GM18505 (cell line): ENCODE data around the gene IL1RAPL1.

Source experiments
- ATAC-seq: cut with Tn5 transposase; IDR thresholded peaks from one replicate; pipeline ENCODE4 v1.9.1; 2021; ENCODE audit not compliant: unreplicated experiment
- POLR2A ChIP-seq: IDR thresholded peaks from 4 replicates; pipeline ENCODE4 v1.6.1; 2011; ENCODE audit warnings: borderline replicate concordance; ENCODE audit not compliant: insufficient read depth, insufficient read length; ENCODE audit errors: extremely low read depth

IL1RAPL1 gene

DNA sequence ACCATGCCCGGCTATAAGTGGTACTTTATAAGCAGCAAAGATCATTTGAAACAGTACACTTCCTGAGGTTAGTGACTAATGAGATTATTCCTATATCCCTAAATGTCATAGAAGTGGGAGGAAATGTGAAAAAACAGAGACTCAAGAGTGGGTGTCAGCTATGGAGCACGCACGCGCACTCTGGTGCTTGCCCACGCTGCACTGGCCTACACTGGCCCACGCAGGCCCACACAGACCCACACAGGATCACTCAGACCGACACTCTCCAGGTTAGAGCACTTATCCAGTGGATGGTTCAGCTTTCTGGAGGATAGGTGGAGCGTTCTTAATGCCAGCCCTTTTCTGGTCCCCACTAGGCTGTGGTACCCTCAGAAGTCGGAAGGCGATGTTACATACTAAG is 78.5 kb downstream of the IL1RAPL1 start:
- no peak for TF ChIP-seq POLR2A
- ATAC-seq: no peak

DNA sequence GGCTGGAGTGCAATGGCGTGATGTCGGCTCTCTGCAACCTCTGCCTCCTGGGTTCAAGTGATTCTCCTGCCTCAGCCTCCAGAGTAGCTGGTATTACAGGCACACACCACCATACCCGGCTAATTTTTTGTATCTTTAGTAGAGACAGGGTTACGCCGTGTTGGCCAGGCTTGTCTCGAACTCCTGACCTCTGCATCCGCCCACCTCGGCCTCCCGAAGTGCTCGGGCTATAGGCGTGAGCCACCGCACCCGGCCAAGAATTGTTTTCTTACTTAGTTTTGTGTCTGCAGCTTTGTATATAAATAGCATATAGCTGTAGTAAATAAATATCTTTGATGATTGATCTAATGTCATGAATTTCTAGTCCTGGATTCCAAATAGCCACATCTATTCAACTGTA is 81.1 kb downstream of the IL1RAPL1 start:
- no peak for ATAC-seq
- no peak for TF ChIP-seq POLR2A

DNA sequence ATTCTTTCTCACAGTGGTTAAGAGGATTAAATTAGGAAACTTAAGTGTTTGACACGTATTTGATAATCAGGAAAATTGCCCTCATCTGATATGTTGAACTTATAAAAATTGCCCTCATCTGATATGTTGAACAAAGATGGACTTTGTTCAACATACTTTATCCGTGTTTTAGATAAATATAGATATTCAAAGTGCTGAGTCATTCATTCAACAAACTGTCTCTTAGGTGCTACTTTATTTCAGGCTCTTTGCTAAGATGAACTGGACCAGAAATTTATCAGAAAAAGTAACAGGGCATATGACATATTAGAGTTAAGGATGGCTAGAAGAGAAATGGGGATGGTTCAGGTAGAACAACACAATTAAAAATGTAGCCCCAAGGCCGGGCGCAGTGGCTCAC is 81.7 kb downstream of the IL1RAPL1 start:
- TF ChIP-seq POLR2A: no peak
- ATAC-seq: no peak

DNA sequence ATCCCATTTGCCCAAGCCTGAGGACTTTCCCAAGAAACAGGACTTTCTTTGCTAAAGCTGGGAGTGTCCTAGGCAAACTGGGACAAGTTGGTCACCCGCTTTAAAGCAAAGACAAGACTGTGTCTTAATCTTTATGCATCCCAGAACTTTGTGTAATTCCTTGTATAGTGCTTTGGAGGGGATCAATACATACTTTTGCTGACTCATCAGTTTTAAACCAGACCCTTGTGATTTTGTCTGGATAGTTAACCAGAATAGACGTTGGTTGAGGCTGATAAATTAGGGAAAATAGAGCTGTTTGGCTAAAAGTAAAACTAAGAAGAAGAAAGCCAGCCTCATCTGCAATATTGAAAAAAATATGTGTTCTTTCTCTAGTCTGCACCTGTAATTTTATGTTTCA is 82.8 kb downstream of the IL1RAPL1 start:
- TF ChIP-seq POLR2A: no peak
- ATAC-seq: no peak

DNA sequence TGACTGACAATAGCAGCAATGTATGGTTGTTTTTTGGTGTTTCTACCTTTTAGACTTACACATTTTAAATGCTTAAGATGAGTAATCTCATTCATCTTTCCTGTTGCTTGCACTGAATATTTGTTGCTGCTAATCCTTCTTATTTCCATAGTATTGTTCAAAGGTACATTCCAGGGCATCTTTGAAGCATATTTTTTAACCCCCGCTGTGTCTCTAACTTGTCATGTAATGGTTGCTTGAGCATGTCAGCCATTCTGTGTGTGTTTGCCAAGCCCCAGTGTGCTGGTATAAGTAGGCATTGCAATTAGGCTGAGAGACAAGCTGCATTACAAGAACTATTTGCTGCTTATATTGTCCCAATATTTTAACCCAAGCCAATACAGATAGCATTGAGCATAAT is 87.9 kb downstream of the IL1RAPL1 start:
- ATAC-seq: no peak
- TF ChIP-seq POLR2A: no peak

DNA sequence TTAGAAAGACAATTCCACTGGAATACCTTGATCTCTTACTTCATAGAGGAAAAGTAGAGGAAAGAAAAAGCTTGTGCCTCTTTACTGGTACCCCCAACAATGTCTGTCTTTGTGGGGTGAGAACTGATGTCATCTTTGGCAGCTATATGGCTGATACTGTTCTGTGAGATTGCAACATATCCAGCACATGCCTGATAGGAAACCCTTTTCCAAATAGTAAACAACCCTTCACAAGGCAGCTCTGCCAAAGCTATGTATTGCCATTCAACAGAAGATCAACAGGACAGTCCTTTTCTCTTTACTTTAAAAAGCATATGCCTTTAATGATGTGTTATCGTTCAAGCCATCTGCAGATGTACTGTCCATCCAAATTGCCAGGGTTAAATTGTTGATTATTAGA is 105.9 kb downstream of the IL1RAPL1 start:
- ATAC-seq: no peak
- no peak for TF ChIP-seq POLR2A

DNA sequence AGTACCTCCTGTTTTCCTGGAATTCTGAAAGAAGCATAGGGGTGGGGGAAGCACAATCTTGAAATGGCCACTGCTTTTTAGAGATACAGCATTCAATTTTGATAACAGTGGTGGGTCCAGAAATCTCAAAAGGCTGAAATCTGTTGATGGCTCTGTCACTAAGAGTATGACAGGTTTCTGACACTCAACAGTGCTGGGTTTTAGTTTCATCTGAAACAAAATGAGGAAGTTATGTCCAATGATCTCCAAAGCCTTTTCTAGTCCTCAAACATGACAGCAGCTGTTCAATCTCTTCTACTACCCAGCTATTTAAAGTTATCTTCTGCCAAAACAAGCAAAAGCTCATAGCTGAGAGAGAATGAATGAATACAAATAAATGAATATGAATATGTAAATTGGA is 110.5 kb downstream of the IL1RAPL1 start:
- no peak for TF ChIP-seq POLR2A
- no peak for ATAC-seq

DNA sequence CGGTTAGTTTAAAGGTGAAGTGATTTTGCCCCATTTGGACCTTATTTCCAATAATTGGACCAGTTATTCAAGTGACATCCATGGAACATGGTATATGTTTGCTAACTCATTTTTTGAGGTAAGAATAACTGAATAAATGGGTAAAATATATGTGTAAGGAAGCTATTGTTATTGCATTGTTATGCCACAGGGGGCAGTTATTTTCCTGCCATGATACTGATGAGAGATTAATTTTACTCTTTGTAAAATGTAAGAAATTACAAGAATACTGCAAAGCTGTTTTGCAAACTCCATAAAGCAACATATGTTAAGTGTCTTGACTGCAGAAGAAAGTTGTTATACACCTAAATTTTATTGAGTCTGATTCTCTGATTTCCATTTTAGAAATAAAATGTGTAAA is 114.0 kb downstream of the IL1RAPL1 start:
- no peak for ATAC-seq
- no peak for TF ChIP-seq POLR2A

DNA sequence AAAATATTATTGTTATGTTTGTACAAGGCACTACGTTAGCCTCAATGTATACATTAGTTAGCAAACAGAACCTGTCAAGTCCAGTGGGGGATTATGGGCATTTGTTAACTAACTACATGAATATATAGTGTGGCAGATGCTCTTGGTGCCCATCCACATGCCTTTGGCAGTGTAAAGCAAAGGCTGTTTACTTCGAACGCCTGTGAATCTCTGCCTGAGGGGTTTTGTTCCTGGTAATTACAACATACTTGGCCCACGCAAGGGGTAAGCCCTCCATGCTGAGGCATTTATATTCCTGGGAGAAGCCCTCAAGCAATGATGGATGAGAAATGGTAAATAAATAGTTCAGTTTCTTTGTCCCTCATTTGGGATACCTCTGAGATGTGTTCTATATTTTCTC is 119.7 kb downstream of the IL1RAPL1 start:
- no peak for ATAC-seq
- no peak for TF ChIP-seq POLR2A

DNA sequence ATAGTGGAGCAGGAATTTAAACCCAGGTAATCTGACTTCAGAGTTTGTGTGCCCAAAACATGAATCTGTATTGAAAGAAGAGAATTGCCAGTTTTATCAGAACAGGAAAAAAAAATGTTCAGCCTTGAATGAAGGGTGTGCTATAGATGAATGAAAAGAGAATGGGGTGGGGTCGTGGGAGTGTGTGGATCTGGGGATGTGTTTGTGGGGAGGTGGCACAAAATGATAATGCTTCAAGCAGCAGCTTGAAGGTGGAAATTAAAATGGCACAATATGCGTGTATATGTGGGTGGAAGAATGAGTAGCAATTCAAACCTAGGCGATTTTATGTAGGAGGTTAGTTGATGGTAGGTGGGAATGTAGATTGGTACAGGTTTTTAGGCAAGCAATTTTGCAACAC is 122.2 kb downstream of the IL1RAPL1 start:
- TF ChIP-seq POLR2A: no peak
- no peak for ATAC-seq

DNA sequence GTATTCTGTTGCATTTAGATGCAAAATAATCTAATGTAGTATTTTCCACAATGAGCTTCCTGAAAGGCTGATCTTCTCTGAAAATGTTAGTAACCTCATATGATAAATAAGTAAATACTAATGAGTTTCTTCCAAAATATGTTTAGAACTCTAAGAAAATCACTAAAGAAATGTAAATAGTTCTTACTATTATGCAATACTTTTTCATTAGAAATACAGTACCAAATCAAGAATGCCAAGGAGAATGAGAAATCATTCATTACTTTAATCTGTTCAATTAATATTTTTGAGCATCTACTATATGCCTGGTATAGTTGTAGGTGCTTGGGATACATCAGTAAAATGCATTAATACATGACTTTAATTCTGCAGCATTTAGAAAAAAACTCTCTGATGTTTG is 130.6 kb downstream of the IL1RAPL1 start:
- ATAC-seq: no peak
- no peak for TF ChIP-seq POLR2A

DNA sequence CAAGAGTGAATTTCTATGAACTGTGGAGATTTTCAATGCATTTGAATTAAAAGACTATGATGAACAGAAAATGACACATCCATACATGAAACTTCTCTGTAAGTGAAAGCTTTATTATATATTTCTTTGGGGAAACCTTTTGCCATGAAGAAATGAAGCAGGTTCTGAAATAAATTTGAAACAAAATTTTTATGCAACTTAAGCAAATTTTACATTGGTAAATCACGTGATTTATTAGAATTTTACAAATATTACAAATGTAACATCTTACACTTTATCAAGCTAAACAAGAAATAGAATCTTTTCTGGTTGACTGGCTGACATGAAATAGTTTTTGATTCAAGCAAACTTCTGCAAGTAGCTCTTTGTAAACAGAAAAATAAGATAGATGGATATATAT is 131.2 kb downstream of the IL1RAPL1 start:
- TF ChIP-seq POLR2A: no peak
- ATAC-seq: no peak

DNA sequence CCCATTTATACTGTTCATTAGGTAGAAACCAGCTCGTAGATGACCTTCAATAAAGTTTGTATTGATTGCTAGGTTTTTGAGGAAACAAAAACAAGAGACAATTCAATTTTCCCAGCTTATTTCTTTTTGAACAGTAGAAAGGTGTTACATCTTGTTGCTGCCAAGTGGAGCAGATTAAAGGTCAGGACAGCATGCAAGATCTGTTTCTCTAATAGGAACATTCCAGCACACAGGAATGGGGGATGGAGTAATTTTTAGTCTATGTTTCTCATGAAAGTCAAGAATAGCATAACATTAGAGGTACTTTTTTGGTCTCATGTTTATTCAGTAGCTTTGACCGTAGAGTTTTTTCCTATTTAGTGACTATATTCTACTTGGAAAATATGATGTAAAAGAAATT is 132.4 kb downstream of the IL1RAPL1 start:
- no peak for TF ChIP-seq POLR2A
- no peak for ATAC-seq

DNA sequence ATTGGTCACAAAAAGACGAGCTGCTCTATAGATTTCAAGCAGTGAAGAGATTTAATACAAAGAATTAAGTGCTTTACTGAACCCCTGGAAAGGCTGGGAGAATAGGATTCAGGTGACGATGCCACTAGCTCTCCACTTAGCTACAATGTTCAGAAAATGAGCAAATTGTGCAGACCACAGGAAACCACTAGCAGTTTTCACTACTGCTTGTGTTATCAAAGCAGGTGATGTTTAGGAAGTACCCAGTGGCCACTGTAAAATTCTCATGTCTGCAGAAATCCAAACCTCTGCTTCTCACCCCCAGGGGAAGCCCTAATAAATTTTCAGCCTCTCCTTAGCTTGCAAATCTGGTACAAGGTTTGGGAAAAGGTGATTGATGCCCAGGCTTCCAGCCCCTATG is 165.1 kb downstream of the IL1RAPL1 start:
- no peak for TF ChIP-seq POLR2A
- no peak for ATAC-seq

DNA sequence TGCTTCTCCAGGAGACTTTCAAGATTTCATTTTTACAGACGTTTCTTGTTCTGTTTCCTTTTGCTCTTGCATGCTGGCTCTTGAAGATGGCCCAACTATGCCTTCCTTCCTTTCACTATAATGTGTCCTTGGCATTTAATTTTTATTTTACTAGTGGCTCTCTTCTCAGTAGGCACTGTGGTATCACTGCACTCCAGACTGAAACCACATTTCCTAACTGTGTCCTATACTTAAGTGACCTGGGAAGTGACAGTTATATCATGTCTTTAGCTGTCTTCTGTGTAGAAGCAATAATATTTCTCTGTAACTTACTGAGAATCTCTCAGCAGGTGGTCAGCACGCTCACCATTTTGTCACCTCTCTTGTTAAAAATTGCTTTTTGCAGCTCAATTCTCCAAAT is 168.9 kb downstream of the IL1RAPL1 start:
- no peak for TF ChIP-seq POLR2A
- ATAC-seq: no peak
